A673 (cell line): ENCODE data around the gene RPL10A.

ENCODE experiments used
- CTCF ChIP-seq: fragments of 300-800, 200-600 bp; sonication (generic); conservative IDR thresholded peaks from 2 replicates; pipeline ENCODE4 v1.5.1; 2017; ENCODE audit warnings: low read depth, mild to moderate bottlenecking, antibody characterized with exemption, low read length, moderate library complexity, mixed read lengths
- EZH2 ChIP-seq: fragments of 200-600 bp; sonication (generic); IDR thresholded peaks from 2 replicates; pipeline ENCODE4 v1.6.1; 2017; ENCODE audit warnings: borderline replicate concordance, low read depth, mild to moderate bottlenecking, mixed read lengths, antibody characterized with exemption, low read length; ENCODE audit not compliant: poor library complexity, severe bottlenecking

- TF ChIP-seq CTCF (no peak), EZH2 (no peak)
These were observed 24.7 kb downstream of the RPL10A start for GRCh38 chr6:35492974-35493284.
